ENCODE data around the gene INTU. TPM values are rescaled to one million over a fixed set of nuclear protein-coding genes. Genes with fewer than 3 reads are reported as not detected.
"Not testable (repeated sequence)": the region's sequence is repeated elsewhere in the genome, so short reads cannot be mapped to it uniquely, and the experiment has no call there.

The INTU gene
- total RNA-seq, 1 donor from 2014 or later: 4.6 TPM

GRCh38 chr4:127642169-127642568, 9.4 kb downstream of the INTU start:
- DNase-seq (ENCODE audit: low spot score): no peak

- no peak for DNase-seq (ENCODE audit: low spot score)
Observed at GRCh38 chr4:127643791-127644190, 11.0 kb downstream of the INTU start.

- no peak for DNase-seq (ENCODE audit: low spot score)
Observed at GRCh38 chr4:127648061-127648460, 15.3 kb downstream of the INTU start.

- not testable (repeated sequence) for DNase-seq (ENCODE audit: low spot score)
Observed at GRCh38 chr4:127655590-127655989, 22.8 kb downstream of the INTU start.

- DNase-seq (ENCODE audit: low spot score): no peak
Observed at GRCh38 chr4:127656047-127656680, 23.4 kb downstream of the INTU start.

GRCh38 chr4:127660284-127660885, 27.6 kb downstream of the INTU start:
- DNase-seq (ENCODE audit: low spot score): no peak

GRCh38 chr4:127667116-127667515, 34.4 kb downstream of the INTU start:
- no peak for DNase-seq (ENCODE audit: low spot score)

- DNase-seq (ENCODE audit: low spot score): no peak
Observed at GRCh38 chr4:127667772-127668171, 35.0 kb downstream of the INTU start.

GRCh38 chr4:127668770-127669169, 36.0 kb downstream of the INTU start:
- DNase-seq (ENCODE audit: low spot score): no peak

- DNase-seq (ENCODE audit: low spot score): no peak
Observed at GRCh38 chr4:127669691-127670090, 36.9 kb downstream of the INTU start.

- DNase-seq (ENCODE audit: low spot score): no peak
Observed at GRCh38 chr4:127672111-127672510, 39.4 kb downstream of the INTU start.

GRCh38 chr4:127685292-127685691, 52.5 kb downstream of the INTU start:
- no peak for DNase-seq (ENCODE audit: low spot score)

GRCh38 chr4:127686658-127687057, 53.9 kb downstream of the INTU start:
- no peak for DNase-seq (ENCODE audit: low spot score)

- no peak for DNase-seq (ENCODE audit: low spot score)
Observed at GRCh38 chr4:127687580-127687979, 54.8 kb downstream of the INTU start.

- no peak for DNase-seq (ENCODE audit: low spot score)
Observed at GRCh38 chr4:127698789-127699200, 66.0 kb downstream of the INTU start.

- no peak for DNase-seq (ENCODE audit: low spot score)
Observed at GRCh38 chr4:127708985-127709384, 76.2 kb downstream of the INTU start.

GRCh38 chr4:127709456-127709855, 76.7 kb downstream of the INTU start:
- no peak for DNase-seq (ENCODE audit: low spot score)

- no peak for DNase-seq (ENCODE audit: low spot score)
Observed at GRCh38 chr4:127730142-127730913, 97.6 kb downstream of the INTU start, which contains the start of gene SLC25A31. Gene SLC25A31, plus strand, starts transcription at chr4:127730400. Its CDS starts 146 bp downstream, at chr4:127730546.

GRCh38 chr4:127731406-127731805, 98.6 kb downstream of the INTU start:
- no peak for DNase-seq (ENCODE audit: low spot score)

- no peak for DNase-seq (ENCODE audit: low spot score)
Observed at GRCh38 chr4:127732623-127733328, 100.0 kb downstream of the INTU start.

GRCh38 chr4:127734976-127735375, 102.2 kb downstream of the INTU start:
- no peak for DNase-seq (ENCODE audit: low spot score)

- no peak for DNase-seq (ENCODE audit: low spot score)
Observed at GRCh38 chr4:127737295-127737694, 104.5 kb downstream of the INTU start.

Data from mesenteric fat pad (tissue), 1 donor.